HG03175 (cell line): ENCODE results near the gene REX1BD.
"Not testable (repeated sequence)": the region's sequence is repeated elsewhere in the genome, so short reads cannot be mapped to it uniquely, and the experiment has no call there.

ENCODE experiments used
- ATAC-seq: cut with Tn5 transposase; IDR thresholded peaks from one replicate; pipeline ENCODE4 v1.9.1; 2021; ENCODE audit warnings: mild to moderate bottlenecking, moderate library complexity; ENCODE audit not compliant: unreplicated experiment

Gene REX1BD

GRCh38 chr19:18588611-18589379 lies at the start of gene REX1BD:
REX1BD (plus strand) TSS chr19:18588798; CDS start chr19:18588802, 4 bp downstream.
- ATAC-seq, result peak; percentile 69

DNA sequence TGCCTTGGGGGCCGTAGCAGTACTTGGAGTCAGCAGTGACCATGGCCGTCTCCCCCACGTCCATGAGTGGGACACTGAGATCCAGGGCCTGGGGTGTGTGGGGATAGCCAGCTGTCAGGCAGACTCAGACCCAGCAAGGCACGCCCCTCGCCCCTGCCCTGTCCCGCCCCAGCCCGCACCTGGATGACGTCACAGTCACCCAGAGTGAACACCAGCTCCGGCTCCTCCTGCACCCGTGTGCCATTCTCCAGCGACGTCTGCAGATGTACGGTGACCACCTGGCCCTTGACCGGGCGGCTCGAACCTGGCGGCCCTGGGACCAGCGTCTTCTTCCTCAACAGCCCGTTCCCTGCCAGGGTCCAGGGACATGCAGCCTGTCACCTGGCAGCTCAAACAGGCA lies 49.2 kb upstream of the REX1BD start:
- no peak for ATAC-seq

GRCh38 chr19:18540200-18540599 lies 48.4 kb upstream of the REX1BD start:
- ATAC-seq, result not testable (repeated sequence)

DNA sequence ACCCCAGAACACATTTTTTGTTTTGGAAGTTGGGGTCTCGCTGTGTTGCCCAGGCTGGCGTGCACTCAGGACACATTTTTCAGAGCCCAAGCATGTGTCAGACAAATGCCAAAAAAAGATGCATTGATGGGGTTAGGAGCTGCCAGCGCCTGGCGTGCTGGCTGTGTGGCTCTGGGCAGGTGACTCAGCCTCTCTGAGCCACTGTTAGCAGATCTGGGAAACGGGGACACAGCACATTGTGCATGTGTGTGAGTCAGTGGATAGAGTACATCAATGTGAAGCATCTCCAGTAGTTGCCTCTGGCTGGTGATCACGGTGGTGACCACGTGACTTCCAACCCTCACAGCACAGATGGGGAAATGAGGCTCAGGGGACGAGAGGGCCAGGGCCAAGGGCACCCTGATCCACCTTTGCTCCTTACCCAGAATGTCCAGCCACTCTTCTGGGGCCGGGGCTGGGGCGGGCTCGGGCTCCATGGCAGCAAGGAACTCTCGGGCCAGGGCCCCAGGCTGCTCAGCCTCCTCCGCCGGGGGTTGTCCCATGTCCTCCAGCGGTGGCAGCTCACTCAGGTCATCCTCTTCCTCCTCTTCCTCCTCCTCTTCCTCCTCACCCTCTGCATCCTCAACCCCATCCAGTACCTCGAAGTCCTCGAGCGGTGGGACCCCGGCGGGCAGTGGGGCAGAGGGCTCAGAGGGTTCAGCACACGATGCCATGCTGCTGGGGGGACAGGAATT lies 47.2 kb upstream of the REX1BD start:
- ATAC-seq, result no peak

DNA sequence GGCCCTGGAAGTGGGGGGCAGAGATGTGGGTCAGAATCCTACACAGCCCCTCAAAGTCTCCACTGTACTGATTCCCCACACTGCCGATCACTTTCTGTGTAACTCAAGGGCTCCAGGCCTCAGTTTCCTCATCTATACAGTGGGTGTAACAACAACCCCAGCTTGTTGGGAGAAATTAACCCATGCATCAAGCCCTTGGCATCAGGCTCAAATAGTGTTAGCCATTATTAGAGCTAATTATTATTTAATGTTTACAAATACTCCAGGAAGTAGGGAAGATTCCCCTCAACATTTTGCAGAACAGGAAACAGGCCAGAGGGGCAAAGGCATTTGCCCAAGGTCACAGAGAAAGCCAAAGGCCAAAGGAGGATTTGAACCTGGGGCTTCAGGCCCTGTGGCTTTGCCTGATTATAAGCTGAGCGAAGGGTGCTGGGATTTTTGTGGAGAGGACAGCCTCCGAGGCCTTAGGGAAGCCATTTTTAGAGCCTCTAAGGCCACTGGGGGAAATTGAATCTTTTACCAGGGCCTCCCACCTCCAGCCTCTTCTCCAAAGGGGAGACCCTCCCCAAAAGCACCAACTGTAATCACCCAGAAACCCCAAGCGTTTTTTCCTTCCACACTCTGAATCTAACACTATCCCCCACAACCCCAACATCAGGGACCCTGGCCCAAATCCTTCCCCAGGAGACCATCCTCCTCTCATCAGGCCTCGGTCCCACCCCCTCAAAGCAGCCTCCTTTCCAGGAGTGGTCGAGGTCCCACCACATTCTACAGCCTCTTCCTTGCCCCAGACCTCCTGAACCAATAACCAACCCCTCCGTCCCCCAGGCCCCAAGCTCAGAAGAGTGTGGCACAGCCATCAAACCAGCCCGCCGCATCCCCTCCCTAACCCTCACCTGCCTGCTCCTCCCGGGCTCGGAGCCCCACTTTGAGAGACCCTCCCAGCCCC lies 46.3 kb upstream of the REX1BD start:
- no peak for ATAC-seq

DNA sequence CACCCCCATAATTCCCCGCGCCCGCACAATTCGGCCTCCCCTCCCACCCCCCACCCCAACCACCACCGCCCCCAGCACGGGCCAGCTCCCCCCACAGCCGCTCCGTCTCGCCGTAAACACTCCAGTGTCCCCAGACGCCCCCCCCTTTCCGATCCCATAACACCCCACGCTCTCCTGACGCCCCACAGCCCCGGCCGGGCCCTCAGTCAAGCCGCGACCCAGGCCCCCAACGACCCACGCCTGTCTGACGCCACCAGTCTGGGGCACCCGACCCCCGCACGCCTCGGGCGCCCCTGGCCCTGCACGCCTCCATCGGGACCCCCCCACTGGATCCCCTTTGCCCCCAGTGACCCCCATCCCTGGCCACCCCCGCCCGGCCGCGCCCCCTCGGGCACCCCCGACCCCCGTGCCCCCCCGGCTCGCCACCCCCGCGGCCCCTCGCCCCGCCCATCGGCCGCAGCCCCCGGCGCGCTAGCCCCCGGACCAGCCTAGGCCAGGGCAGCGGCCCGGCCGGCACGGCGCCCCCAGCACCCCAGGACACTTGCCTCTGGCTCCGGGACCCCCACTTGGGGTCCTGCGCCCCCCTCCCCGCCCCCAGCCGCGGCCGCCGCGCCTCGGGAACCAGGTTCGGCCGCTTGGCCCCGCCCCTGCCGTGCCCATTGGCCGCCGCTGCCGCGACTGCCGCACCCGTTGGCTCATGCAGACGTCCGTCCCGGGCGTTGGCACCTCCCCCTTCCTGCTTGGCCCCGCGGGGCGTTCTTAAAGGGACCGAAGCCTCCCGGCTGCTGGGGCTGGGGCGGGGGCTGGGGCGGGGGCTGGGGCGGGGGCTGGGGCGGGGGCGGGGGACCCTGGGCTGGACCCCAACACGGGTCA lies 45.4 kb upstream of the REX1BD start, which contains the start of gene FKBP8:
TSS of gene FKBP8 (minus strand) at position 633 of the 873 bp plus-strand sequence. CDS start 1,603 bp downstream, outside the sequence.
- peak; percentile 94 for ATAC-seq

- peak; percentile 57 for ATAC-seq
Measured at GRCh38 chr19:18543814-18544475, 44.7 kb upstream of the REX1BD start.

GRCh38 chr19:18551631-18552030 lies 37.0 kb upstream of the REX1BD start:
- no peak for ATAC-seq

DNA sequence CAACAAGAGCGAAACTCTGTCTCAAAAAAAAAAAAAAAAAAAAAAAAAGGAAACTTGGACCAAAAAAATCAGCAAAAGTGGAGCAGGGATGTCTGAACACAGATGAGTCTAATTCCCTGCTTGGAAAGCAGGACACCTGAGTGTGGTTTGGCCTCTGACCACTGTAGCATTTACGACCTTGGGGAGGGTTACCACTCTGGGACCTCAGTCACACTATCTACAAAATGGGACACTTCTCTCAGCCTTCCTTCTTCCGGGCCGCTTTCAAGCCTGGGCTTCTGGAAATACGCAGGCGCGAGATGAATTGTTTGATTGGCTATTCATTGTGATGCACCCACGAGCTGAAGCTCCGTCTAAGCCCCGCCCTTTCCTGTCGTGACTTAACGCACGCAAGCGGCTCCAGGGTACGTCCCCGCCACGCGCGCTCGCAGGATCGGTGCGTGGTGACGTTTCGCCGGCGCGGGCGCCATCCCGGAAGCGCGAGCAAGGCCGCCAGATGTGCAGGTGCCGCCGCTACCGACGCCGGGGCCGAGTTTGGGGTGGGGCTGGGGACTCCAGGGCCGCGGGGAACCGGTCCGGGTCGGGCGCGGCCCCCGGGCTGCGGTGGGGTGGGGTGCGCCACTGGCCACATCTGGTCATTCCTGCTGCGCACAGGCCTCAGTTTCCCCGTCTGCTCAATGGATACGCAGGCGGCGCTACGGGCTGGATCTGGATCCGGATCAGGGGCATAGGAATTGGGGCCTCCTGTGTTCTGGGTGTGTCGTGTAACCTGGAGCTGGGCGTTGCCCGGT lies 31.0 kb upstream of the REX1BD start, which contains the start of gene KXD1:
TSS of gene KXD1 (plus strand) at position 460 of the 791 bp plus-strand sequence. CDS start 4,187 bp downstream, outside the sequence.
- ATAC-seq, result peak; percentile 92

GRCh38 chr19:18558202-18558555 lies 30.4 kb upstream of the REX1BD start:
- ATAC-seq, result no peak

DNA sequence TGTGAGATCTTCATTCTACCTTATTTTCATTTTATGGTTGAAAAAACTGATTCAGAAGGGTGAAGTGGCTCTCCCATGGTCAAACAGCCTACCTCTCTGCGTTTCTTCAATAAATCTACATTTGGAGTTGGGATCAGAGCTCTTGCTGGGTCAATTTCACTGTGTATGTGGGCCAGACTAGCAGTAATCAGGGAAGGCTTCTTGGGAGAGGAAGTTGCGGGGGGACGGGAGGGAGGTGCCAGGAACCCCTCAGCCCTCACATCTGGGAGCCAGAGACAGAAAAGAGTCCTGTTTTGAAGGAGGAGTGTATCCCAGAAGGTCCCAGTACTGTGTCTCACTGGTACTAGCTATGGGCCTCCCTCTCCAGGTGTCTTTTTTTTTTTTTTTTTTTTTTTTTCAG lies 30.0 kb upstream of the REX1BD start:
- no peak for ATAC-seq

GRCh38 chr19:18559685-18560084 lies 28.9 kb upstream of the REX1BD start:
- ATAC-seq, result no peak

DNA sequence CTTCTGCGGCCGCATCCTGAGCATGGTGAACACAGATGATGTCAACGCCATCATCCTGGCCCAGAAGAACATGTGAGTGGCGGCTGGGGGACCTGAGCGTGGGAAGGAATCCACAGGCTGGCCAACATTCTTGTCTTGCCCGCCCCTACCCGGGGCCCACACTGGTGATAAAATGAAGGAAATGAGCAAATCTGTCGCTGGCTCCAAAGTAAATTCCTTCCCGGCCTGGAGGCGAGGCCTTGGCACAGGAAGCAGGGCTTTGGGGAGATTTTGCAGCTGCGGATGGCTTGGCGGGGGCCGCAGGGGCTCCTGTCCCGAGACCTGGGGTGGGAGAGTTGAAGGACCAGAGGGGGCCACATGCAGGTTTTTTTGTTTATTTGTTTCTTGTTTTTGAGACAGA lies 26.5 kb upstream of the REX1BD start:
- ATAC-seq, result no peak

DNA sequence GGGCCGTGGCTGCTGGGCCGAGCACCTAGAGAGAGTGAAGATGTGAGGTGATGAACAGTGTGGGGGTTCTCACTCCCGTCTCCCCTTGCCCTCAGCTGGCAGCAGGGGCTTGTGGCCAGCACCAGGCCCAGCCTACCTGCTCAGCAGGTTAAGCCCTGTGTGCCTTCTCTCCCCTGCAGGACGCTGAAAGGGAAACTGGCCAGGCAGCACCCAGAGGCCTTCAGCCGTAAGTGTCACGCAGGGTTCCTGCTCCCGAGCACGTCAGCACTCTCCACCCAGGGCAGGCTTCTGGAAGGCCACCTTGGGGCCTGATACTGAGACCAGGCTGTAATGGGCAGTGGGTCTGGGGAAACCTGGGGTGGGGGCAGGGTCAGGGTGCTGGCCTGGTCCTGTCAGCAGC lies 21.6 kb upstream of the REX1BD start:
- no peak for ATAC-seq

DNA sequence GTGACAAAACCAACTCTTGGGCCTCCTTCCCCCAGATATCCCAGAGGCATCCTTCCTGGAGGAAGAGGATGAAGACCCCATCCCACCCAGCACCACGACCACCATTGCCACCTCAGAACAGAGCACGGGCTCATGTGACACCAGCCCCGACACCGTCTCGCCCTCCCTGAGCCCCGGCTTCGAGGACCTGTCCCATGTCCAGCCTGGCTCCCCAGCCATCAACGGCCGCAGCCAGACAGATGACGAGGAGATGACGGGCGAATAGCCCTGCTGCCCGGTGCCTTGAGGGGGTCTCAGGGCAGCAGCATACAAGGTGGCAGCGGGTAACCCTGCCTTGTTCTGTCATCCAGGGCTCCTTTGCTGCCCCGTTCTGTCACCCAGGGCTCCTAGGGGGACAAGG lies 20.2 kb upstream of the REX1BD start:
- ATAC-seq, result no peak

- peak; percentile 92 for ATAC-seq
Measured at GRCh38 chr19:18571564-18572344, 16.8 kb upstream of the REX1BD start, which contains the start of gene UBA52. UBA52 (plus strand) TSS chr19:18571857; CDS start chr19:18573301, 1,444 bp downstream.

DNA sequence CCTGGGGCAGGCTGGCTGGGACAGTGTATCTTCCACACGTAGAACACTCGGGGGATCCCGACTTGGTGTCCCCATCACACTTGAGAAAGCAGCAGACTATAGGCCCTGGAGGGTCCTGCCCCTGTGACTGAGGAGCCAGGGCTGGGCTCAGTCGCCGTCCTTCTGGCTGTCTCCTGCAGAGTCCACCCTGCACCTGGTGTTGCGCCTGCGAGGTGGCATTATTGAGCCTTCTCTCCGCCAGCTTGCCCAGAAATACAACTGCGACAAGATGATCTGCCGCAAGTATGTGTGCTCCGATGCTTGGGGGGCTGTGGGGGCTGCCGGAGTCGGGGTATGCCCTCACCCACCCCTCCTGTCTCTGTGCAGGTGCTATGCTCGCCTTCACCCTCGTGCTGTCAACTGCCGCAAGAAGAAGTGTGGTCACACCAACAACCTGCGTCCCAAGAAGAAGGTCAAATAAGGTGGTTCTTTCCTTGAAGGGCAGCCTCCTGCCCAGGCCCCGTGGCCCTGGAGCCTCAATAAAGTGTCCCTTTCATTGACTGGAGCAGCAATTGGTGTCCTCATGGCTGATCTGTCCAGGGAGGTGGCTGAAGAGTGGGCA lies 13.8 kb upstream of the REX1BD start:
- ATAC-seq, result no peak
